Stimulated activated CD4-positive, alpha-beta T cell treated with anti-CD3 and anti-CD28 coated beads, Interleukin-12 subunit alpha, Interleukin-12 subunit beta, amount 100 ng/mL, for 24 hours (primary cell): ENCODE measurements around the gene DHRS7.
A peak's percentile ranks its signal among the peaks of the same experiment; 100 is the strongest.

ENCODE experiments used
- DNase-seq, 2 experiments: peaks; one replicate each; pipeline ENCODE4 v3.0.0-alpha.2; 2020; ENCODE audit warnings: low read depth in 2 of 2

The DHRS7 gene

DNA sequence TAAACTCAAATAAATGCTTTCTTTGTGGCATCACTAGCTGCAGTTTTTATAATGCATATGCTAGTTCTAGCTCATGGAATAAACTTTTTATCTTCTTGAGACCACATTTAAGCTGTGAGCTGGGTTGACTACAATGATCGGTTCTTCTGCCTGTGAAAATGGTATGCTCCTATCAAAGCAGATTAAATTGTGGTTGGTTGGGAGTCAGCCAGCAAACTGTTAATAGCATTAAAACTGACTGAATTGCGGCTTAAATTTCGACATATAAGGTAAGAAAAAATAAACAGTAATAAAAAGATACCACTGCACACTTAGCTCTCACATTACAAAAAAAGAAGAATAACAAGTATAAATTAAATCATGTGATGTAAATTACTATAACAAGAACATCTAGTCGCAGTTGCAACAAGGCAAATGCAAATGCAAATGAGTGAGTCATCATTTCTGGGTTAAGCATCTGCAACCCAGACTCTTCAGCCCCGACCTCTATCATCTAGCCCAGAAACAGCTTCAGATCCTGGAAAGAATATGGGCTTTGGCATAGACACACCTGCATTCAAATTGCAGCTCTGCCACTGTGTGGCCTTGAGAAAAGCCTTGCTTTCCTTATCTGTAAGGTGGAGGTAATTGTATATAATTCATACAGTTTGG is 19.8 kb upstream of the DHRS7 start:
- no peak for DNase-seq

DNA sequence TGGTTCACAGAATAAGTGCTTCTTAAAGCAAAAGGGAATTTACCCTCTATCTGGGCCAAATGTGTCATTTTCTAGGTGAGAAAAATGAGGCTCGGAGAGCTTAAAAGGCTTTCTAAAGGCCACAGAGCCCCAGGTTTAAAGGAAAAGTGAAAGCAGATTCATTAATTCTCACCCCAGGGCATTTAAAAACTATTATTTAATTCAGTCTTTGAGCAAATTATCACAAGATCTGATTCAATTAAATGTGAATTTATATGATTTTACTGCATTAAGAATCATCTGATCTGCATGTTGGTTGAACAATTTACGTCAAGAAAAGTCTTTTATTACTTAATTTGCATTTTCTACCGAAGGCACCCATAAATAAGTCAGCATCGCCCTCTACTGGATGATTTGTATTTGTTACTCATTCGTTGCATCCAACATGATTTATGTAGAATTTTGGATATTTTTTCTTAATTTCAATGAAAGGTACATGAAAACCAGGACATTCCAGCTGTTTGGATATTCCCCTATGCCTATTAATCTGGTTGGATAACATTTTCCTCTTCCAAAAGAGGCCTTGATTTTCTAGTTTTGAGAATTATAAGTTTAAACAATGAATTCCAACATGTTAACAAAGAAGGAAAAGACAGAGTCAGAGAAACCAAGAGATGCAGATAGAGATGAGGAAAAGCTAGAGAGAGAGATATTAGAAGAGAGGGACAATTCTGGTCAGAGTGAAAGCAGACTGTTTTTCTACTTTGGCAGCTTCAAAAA is 19.1 kb upstream of the DHRS7 start:
- no peak for DNase-seq

DNA sequence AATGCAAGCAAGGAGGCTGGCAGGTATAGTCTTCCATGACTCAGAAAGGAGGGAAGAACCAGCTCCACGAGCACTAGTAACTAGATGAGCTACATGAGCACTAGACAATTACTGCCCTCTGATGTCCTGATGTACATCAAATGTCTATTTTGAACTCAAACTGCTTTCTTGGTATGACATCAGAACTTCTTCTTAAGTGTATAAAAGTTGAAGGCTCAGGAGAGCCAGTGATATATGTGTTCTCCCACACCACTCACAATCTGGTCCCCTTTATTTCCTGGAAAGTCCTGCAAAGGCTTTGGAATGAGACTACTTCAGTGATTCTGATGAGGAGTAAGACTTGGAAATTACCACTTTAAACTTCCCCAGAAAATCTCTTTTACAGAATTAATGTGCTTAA is 18.5 kb upstream of the DHRS7 start:
- DNase-seq = no peak

DNA sequence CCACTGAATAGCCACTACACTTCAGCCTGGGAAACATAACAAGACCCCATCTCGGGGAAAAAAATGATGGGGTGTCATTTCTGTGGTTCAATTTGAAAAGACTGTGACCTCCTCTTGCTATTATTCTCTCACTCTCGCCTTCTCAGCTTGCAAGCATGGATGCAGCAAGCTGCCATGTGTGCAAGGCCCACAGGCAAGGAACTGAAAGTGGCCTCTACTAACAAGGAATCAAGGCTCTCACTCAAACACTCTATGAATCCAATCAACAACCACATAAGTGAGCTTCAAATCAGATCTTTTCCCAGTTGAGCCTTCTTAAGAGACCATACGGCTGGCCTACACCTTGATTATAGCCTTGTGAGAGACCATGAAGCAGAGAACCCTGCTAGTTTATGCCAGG is 17.9 kb upstream of the DHRS7 start:
- DNase-seq = no peak

DNA sequence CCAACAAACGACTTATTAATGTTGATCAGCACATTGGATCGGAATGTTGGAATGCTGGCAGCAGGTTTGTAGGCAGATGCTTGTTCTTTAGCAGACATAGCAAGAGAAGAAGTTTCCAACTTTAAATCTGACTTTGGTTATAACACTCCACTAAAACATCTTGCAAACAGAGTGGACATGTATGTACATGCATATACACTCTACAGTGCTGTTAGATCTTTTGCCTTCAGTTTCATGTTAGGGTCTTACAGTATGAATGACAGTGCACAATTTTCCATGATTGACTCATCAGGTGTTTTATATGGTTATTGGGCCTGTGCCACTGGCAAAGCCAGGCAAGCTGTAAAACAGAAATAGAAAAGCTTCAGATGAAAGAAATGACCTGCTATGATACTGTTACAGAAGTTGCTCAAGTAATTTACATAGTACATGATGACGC is 14.3 kb upstream of the DHRS7 start:
- DNase-seq = no peak

DNA sequence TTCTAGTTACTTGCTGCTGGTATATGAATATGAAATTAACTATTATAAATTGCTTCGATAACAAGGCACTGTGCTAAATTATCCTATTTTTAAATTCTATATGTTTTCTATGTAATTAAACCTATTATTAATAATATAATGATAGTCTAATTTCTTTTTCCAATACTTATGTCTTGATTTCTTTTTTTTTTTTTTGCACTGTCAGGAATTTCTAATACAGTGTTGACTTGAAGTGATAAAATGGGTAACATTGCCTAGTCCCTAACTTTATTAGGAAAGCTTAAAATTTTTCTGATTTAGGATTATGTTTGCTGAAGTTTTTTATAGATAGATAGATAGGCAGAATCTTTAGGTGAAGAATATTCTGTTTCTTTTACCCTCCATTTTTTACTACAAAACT is 13.6 kb upstream of the DHRS7 start:
- no peak for DNase-seq

DNA sequence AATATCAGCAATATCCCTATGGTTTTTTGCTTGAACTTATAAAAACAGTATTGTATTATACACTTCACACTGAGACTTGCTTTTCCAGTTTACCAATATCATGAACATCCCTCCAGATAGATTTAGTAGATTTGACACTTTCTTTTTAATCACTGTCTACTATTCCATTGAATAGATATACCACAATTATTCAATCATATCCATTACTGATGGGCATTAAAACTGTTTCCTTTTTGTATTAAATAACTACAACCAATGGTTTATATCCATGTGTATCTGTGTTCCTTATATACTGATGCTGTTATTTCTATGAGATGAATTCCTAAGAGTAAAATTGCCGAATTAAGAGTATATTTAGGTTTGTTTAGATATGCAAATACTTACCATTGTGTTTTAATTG is 13.0 kb upstream of the DHRS7 start:
- no peak for DNase-seq

DNA sequence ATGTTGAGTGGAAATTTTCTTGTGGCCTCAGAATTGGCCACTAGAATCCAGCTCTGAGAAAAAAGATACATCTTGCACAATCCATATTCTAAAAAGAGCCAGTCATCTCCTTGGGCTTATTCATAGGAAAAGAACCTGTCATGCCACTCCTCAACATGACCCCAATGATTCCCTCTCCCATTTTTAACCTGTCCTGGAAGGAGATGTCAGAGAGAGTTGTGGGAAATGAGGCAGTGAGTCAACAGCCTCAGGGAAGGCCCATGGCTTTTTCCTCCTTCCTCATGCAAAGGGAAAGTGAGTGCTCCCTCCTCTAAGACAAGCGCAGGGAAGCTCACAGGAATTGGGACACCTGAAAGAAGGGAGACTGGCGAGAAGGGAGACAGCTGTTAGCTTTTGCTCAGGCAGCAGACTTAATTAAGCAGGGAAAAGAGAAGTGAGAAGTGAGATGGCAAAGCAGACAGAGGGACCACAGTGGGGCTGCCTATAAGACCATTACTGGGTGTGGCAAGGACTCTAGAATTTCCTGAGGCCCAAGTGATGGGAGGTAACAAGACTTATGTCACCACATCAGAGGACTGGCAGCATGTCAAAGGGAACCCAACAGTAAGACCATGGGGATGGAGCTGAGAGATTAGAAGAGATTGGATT is 10.2 kb upstream of the DHRS7 start:
- DNase-seq = no peak

DNA sequence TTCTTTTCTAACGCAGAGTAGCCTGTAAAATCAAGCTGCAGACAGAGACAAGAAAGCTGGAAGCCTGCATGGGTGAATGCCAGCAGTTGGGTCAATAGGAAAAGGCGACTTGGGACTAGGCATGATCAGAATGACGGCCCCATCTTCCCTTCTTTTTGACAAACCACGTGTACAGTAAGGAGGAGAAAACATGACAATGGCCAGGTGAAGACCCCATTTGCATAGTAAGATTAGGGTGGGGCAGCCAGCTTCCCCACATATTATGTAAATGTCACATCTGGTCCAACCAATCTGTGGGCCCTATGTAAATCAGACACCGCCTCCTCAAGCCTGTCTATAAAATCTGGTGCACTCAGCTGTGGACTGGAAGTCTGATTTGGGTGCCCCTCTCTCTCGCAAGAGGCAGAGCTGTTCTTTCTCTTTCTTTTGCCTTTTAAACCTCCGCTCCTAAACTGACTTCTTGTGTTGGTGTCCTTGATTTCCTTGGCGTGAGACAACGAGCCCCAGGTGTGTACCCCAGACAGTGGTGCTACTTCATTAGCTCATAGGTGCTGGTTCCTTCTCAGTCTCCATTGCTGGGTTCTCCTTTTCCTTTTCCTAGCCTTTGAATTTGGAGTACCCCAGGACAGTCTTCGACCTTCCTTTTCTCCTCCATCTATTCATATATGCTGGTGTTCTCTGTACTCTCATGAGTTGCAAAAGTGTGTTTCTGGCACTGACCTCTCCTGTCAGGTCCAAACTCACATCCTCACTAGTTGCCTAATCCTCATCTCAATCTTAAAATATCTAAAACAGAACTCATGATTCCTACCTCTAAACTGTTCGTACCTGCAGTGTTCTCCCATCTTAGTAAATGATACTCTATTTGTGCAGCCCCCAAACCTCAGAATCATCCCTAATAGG is 9.4 kb upstream of the DHRS7 start:
- DNase-seq = no peak

DNA sequence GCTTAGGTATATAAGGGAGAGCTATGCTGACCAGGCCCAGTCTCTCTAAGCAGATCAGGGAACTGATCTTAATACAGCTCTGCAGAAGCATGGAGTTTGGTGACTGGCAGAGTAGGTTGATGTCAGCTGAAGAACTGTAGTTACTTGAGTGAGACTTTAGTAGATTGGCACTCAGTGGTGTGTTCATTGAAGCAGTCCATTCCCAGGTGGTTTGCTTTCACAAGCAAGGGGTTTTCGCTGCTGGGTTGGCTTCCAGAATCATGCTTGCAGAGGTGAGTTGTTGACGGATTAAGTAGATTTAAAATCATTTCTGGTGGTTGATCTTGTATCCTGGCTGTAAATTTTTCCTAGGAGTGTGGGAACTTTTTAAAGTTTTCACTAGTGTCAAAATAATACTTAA is 6.5 kb upstream of the DHRS7 start:
- no peak for DNase-seq

DNA sequence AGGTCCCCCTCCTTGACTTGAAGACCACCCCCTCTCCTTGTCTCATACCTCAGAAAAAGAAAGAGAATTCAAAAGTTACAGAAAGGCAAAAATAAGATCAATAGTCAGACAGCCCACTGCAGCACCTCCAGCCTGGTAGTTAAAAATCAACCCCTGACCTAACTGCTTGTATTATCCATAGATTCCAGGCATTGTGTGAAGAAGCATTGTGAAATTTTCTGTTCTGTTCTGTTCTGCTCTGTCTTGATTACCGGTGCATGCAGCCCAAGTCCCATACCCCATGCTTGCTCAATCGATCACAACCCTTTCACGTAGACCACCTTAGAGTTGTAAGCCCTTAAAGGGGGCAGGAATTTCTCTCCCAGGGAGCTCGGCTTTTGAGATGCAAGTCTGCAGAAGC is 5.8 kb upstream of the DHRS7 start:
- DNase-seq = no peak

DNA sequence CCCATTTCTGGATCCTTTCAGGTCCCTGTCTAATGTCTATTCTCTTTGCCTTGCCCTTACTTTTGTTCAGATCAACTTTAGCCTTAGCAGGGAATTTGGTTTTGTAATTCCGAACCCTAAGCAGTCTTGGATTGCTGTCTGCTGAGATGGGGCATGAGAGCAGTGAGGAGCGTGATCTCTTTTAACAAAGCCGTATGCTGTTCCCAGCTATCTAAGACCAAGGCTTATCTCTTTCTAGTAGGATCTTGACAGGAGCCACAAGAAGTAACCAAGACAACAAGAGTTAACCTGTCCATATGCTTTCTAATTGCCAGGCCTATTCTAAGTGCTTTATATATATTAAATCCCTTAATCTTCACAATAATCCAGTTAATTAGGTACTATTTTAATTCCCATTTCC is 4.5 kb upstream of the DHRS7 start:
- DNase-seq = no peak

DNA sequence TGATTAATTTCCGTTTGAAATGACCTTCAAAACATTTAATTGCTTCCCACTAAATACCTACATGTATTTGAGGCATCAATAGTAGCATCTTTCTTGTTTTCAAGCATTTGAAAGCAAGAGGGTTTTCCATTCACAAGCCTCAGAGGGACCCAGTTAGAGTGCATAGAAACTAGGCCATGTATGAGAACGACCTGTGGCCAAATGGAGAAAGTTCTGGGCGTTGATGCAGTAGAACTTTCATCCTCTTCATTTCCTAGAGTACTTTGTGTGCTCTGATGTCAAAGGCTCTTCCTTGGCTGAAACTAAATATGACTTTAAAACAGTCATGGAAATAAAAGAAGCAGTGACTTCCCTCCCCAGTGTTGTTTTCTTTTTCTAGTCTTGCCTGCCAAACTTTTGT is 944 bp upstream of the DHRS7 start:
- DNase-seq = no peak

DNA sequence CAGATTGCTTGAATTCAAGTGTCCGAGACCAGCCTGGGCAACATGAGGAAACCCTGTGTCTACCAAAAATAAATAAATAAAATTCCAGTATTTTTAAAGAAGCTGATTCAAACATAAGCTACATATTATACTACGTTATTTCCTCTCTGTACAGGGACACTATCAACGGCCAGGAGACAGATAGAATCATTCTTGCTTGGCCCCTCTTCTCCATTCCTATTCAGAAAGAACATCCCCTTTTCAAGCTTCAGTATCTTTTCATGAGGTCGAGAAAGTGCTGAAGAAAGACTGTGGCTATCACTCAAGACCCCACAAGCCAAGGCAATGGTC is 314 bp upstream of the DHRS7 start:
- DNase-seq = no peak

DNA sequence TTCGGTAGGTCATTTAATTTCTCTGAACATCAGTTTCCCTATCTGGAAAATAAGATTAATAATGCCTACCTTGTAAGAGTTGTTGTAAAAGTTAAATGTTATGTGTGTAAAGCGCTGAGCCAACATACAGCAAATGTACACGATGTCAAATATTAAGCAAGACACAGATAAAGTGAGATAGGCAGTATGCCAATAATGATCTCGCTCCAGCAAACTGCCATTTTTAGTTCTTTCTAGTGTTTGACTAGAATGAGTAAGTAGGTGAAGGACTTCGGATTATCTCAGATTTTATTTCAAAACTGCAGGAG is 840 bp downstream of the DHRS7 start:
- DNase-seq = no peak

DNA sequence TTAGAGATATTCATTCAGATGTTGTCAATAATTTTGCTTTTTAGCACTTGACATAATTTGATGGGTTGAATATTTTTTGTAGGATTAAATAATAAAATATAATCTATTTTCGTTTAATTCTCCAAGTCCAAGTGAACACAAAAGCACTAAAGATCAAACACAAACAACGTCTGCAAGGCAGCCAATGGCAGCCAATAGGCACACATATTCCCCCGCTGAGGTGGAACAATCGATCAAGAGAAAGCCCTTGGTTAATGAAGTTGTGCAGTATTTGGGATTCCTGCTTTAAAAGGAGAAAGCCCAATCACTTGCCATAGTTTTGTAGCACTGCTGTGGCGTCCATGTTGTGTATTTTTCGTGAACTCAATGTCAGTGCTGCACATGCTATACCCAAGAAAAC is 1.5 kb downstream of the DHRS7 start:
- no peak for DNase-seq

DNA sequence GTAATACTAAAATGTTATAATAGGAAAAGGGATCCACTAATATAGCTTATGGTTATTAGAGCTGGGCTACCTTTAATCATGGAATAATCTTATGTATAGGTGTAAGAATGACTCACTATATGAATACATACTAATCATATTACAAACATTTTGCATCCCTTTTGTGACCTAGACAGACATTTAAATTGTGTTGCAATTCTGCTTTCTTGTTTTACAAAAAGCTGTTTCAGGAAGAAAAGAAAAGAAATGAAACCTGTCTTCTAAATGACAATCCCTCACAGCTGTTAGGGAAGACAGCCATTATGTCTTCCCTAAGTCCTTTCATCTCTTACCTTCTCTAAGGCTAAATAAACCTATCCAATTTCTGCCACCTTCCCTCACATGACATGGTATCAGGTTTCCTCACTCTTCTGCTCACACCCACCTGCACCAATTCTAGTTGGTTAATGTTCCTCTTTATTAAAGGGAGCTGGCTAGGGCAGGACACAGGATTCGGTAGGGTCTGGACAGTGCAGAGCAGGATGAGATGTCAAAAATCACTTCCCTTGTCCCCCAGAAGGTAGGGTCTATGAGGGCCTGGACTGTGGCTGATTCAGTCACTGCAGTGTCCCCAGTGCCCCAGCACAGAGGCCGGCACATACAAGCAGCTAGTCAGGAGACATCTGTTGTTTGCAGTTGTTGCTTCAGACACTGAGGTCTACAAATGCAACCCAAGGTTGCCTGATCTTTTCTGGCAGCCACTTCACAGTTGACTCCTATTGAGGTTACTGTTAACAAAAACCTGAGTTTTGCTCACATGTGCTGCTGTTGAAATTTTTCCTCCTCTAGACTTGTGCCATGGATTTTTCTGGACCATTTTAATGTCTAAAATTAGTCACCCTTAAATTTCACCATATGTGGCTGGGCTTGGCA is 3.7 kb downstream of the DHRS7 start:
- DNase-seq = no peak

DNA sequence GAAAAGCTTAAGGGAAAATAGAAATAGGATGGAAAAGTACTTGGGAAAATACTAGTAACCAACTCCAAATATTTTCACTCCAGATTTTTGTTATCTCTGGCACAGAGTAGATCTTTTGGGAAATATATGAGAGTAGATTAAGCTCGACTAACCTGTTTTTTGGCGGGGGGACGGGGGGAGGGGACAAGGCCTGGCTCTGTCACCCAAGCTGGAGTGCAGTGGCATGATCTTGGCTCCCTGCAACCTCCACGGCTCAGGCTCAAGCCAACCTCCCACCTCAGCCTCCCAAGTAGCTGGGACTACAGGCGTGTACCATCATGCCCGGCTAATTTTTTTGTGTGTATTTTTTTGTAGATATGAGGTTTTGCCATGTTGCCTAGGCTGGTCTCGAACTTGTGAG is 4.8 kb downstream of the DHRS7 start:
- DNase-seq = no peak

DNA sequence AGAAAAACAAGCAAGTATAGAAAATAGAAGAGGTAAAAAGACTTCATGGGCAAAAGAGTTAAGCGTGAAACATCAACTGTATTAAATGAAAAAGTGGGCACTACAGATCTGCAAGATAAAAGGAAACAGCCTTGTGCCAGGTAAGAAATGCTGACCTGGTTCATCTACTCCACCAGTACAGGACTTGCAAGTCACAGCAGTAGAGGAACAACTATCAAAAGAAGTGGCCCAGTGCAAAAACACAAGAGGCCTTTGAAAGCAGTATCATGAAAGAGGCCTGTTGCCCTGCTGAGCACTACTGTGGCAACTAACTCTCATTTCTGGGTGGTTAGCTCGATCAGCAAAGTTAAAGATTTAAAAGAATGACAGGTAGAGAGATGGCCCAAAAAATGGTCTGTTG is 10.5 kb downstream of the DHRS7 start:
- no peak for DNase-seq

DNA sequence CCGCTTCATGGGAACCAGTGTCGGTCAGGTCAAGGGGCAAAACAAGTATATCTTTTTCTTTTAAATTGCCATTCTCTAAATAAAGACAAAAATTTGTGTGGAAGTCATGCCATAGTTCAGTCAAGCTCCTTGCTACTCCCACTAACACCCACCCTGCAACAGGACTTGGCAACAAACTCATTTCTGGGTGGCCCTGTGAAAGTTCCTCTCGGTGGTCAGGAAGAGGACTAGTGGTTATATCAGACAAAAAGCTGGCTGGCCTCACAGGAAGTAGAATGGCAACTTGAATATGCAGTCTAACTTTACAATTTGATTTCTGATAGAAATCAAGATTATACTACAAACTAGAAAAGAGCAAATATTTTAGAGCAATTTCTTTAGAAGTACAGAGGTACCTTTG is 11.2 kb downstream of the DHRS7 start:
- no peak for DNase-seq

DNA sequence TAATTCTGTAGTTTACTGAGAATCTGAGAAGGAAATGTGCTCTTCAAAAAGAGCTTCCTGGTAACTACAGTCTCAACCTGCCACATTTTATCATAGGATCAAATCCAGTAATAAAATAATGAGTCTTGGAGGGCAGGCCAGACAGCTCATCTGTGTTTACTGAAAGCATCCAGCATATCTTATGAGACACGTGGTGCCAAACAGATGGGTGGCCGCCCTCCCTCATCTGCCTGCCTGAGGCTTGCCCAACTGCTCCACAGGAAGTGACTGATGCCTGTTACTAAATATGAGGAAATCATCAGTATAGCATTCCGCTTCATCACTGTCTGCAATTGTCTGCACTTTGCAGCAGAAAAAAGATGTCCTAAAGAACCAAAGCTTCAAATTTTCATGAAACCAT is 13.5 kb downstream of the DHRS7 start:
- DNase-seq = peak; percentile 28 to 49

DNA sequence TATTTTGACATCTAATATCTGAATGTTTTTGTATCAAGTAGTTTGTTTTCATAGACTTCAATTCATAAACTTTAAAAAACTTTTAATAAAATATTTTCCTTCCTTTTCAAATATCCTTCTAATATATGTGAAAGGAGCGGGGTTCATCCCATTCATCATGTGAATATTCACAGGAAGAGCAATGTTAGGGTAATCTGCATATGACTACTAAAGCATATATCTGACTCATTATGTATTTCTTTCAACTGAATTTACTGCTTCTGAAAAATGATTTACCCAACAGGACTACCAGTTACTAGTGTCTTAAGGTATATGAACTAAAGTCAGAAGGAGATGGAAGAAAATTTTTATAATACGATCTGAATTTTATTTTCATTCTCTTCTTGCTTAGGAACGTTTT is 30.5 kb downstream of the DHRS7 start:
- no peak for DNase-seq
